Transverse colon (tissue), 4 donors: Measurements from ENCODE around the gene ADGRG3. TPM values are rescaled to one million over a fixed set of nuclear protein-coding genes. Genes with fewer than 3 reads are reported as not detected.

Source experiments
- DNase-seq: peaks from one replicate; pipeline ENCODE4 v3.0.0-alpha.2; 2019
- H3K27ac ChIP-seq, 4 donors: fragments of 200-600 bp; sonication (generic); 2 replicates each; pipeline ENCODE4 v1.5.1; 2016 to 2018; ENCODE audit warnings: inconsistent platforms in 4 of 4
- H3K27me3 ChIP-seq: fragments of 200-600 bp; sonication (generic); 2 replicates; pipeline ENCODE4 v1.5.1; 2017; ENCODE audit warnings: inconsistent platforms
- H3K36me3 ChIP-seq, 4 donors: fragments of 200-600 bp; sonication (generic); 2 replicates each; pipeline ENCODE4 v1.5.1; 2017 to 2019; ENCODE audit warnings: inconsistent platforms in 4 of 4
- H3K4me1 ChIP-seq, 4 donors: fragments of 200-600 bp; sonication (generic); 2 replicates each; pipeline ENCODE4 v1.5.1; 2017 to 2020; ENCODE audit warnings: inconsistent platforms in 4 of 4
- H3K4me3 ChIP-seq, 4 donors: fragments of 200-600 bp; sonication (generic); 1 replicate in 1 of 4; 2 replicates in 3 of 4; pipeline versions ENCODE4 v1.5.1 to v1.6.1; 2017 to 2019; ENCODE audit warnings: inconsistent platforms in 4 of 4
- H3K9me3 ChIP-seq, 2 donors: fragments of 200-600 bp; sonication (generic); 2 replicates each; pipeline ENCODE4 v1.5.1; 2017 to 2019; ENCODE audit warnings: inconsistent platforms in 2 of 2
- EP300 ChIP-seq: sonication (generic); formaldehyde crosslinking; IDR thresholded peaks from one replicate; pipeline ENCODE4 v1.6.1; 2017; ENCODE audit warnings: antibody characterized with exemption, low read depth
- POLR2A ChIP-seq: fragments of 450-650 bp; IDR thresholded peaks from one replicate; pipeline ENCODE4 v1.6.1; 2016; ENCODE audit warnings: antibody characterized with exemption, mild to moderate bottlenecking, moderate library complexity
- POLR2AphosphoS5 ChIP-seq, 3 donors: sonication (generic); formaldehyde crosslinking; IDR thresholded peaks; one replicate each; pipeline ENCODE4 v1.6.1; 2016; ENCODE audit warnings: antibody characterized with exemption in 3 of 3
- WGBS, 2 donors: methylation state at CpG; one replicate each; pipeline ENCODE4 v1.1.5; 2018; ENCODE audit warnings: low coverage in 1 of 2; 5-methylcytosine and 5-hydroxymethylcytosine counted together
- in situ Hi-C, 4 donors: fragments of 200-750 bp; cut with MboI; loops; one replicate each; pipeline versions ENCODE4 v1.15.0 to v1.15.1; 2017; ENCODE audit warnings: low sequenced_read_pairs in 3 of 4, low pct_ligation_motif_present in 1 of 4, low pct_unique_long_range_greater_than_20kb in 1 of 4
- intact Hi-C: fragments of 100-400 bp; cut with DNase I; formaldehyde crosslinking; loops from one replicate; pipeline ENCODE4 v1.15.1; 2023; ENCODE audit warnings: low total_unique reads
- total RNA-seq, 4 donors: library from RNA; depleted of rRNA; stranded (reverse); fragments of >200 nt; gene quantifications; one replicate each; pipeline ENCODE4 v1.1.0, GENCODE V29; 2016
- TF ChIP-seq, protein P1 (sequence below), 5 experiments: fragments of 200-600 bp in 3 of 5; fragments of 450-650 bp in 2 of 5; sonication (generic) in 3 of 5; IDR thresholded peaks; 1 replicate in 2 of 5; 2 replicates in 3 of 5; pipeline ENCODE4 v1.5.1; 2016 to 2017; ENCODE audit warnings: antibody characterized with exemption in 5 of 5, inconsistent platforms in 3 of 5, mild to moderate bottlenecking in 2 of 5, moderate library complexity in 1 of 5

ADGRG3 gene
- total RNA-seq, 4 donors from 2014 or later = 1.5 to 2.7 (median 2.2) TPM; not detected in 1

DNA sequence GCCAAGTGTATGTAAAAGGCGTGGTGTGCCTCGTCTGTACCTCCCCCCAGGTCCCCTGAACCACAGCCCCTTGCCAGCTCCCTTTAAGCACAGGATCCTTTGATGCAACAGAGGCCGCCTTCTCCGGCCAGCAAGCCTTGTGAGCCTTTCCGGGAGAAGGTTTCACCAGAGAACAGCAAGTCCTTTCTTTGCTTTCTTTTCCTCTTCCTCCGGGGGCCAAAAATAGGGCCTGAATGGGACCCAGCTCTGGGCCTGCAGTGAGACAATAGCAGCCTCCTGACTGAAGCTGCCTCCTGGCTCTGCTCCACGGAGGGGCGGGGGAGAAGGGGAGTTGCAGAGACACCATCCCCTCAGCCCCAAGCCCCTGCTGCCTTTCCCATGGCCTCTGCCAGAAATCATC lies 30.7 kb upstream of the ADGRG3 start:
- Histone ChIP-seq H3K4me1 (peaks cover 22 to 38% (median 32%) of the 10 kb centered on the region in 4 donors), H3K4me3 (no peak overlapping the region), H3K9me3 (no peaks in the 10 kb centered on the region), H3K27me3 (no peaks in the 10 kb centered on the region), H3K36me3 (no peaks in the 10 kb centered on the region), H3K27ac (peak overlapping the region; percentile 72 to 84 (median 77))
- TF ChIP-seq POLR2AphosphoS5 (IDR thresholded peaks at IDR 0.05) (peak in 1 of 3 donors; percentile 25), POLR2A (no peak)
- no peak for DNase-seq
- intact Hi-C loops (no loop called here), in situ Hi-C loops (no loop called here)
- WGBS, 2 donors = 52 to 68% methylated on average over 2 to 8 of the region's 8 CpGs

DNA sequence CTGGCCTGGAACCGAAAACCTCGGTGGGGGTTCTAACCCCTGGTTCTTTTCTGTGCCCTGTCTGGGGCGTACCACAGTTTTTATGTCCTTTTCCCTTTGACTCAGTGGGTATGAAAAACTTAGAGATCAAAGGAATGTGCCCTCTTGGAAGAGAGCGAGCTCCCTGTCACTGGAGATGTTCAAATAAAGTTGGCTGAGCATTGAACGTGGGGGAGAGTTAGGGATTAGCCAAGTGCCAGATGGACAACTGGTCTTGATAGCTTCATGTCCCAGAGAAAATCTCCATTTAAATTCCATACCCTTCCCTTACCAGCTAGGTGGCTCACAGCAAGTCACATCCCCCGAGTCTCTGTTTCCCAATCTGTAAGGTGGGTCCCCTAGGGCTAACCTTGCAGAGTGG lies 30.1 kb upstream of the ADGRG3 start:
- in situ Hi-C loops = no loop called here
- DNase-seq = no peak
- 70 to 83% methylated on average over 5 to 6 of the region's 6 CpGs for WGBS, 2 donors
- no peak overlapping the region for H3K4me3 ChIP-seq
- H3K36me3 ChIP-seq = no peaks in the 10 kb centered on the region
- no peaks in the 10 kb centered on the region for H3K27me3 ChIP-seq
- intact Hi-C loops = no loop called here
- H3K4me1 ChIP-seq = peaks cover 22 to 39% (median 32%) of the 10 kb centered on the region in 4 donors
- peak overlapping the region in 3 of 4 donors; percentile 3 to 78 (median 72) for H3K27ac ChIP-seq
- no peaks in the 10 kb centered on the region for H3K9me3 ChIP-seq
- TF ChIP-seq POLR2AphosphoS5 (IDR thresholded peaks at IDR 0.05) = no peak
- TF ChIP-seq POLR2A = no peak
- no peak for TF ChIP-seq EP300
- TF ChIP-seq, protein P1, sequence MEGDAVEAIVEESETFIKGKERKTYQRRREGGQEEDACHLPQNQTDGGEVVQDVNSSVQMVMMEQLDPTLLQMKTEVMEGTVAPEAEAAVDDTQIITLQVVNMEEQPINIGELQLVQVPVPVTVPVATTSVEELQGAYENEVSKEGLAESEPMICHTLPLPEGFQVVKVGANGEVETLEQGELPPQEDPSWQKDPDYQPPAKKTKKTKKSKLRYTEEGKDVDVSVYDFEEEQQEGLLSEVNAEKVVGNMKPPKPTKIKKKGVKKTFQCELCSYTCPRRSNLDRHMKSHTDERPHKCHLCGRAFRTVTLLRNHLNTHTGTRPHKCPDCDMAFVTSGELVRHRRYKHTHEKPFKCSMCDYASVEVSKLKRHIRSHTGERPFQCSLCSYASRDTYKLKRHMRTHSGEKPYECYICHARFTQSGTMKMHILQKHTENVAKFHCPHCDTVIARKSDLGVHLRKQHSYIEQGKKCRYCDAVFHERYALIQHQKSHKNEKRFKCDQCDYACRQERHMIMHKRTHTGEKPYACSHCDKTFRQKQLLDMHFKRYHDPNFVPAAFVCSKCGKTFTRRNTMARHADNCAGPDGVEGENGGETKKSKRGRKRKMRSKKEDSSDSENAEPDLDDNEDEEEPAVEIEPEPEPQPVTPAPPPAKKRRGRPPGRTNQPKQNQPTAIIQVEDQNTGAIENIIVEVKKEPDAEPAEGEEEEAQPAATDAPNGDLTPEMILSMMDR (IDR thresholded peaks at IDR 0.05) = no peak

DNA sequence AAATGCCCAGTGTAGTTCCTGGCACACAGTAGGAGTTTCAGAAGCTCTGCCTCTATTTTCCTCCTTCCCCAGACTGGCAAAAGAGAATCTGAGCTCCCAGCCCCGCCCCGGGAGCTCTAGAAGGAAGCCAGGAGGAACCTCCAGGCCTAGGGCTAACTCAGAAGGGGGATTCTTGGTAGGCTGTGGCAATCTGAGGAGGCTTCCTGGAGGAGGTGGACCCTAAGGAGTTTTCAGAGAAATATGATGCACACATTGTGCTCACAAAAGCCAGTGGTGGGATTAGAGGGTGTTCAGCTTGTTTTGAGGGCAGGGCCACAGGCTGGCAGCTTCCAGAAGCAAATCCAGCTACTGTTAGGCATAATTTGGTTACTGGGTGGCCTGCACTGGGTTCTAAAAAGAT lies 29.7 kb upstream of the ADGRG3 start:
- TF ChIP-seq, protein P1 (IDR thresholded peaks at IDR 0.05) = no peak
- TF ChIP-seq POLR2A (no peak), POLR2AphosphoS5 (IDR thresholded peaks at IDR 0.05) (no peak), EP300 (no peak)
- Histone ChIP-seq H3K36me3 (no peaks in the 10 kb centered on the region), H3K27me3 (no peaks in the 10 kb centered on the region), H3K27ac (peak overlapping the region in 3 of 4 donors; percentile 3 to 14 (median 4)), H3K4me3 (no peak overlapping the region), H3K4me1 (peaks cover 22 to 43% (median 34%) of the 10 kb centered on the region in 4 donors), H3K9me3 (no peaks in the 10 kb centered on the region)
- in situ Hi-C loops = no loop called here
- DNase-seq = no peak
- intact Hi-C loops = no loop called here
- 71% methylated on average over 2 of the region's 2 CpGs; no CpG with 5 or more reads in 1 of the 2 donors for WGBS, 2 donors

DNA sequence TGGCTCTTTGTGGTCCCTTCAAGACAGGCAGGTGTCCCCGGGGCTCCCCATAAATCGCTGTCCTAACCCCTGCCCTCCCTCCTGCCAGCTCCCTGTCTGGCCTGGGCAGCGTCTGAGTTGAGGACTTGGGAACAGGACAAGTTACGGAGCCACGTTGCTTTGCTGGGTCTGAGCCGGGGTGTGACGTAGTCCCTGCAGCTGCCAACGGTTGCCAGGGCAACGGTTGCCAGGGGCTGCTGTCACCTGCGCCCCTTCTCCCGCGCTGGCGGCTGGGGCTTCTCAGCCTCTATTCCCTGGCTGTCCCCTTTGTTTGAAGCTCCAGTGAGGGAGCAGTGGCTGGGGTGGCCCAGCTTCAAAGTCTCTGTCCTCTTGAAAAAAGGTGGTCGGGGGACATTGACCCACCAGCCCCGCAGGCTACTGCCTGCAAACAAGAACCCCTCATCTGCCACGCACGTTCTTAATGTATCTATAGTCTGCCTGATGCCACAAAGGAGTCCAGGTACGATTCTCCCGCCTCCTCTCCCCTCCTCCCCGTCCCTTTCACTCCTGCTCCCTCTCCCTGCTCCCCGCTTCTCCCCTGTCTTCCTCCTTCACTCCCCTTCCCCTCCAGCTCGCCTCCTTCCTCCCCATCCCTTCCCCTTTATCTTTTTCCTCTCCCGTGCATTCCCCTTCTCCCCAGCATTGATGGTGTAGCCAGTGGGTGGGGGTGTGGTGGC lies 28.8 kb upstream of the ADGRG3 start:
- H3K27me3 ChIP-seq = no peaks in the 10 kb centered on the region
- H3K27ac ChIP-seq = no peak overlapping the region
- no peaks in the 10 kb centered on the region for H3K36me3 ChIP-seq
- intact Hi-C loops = no loop called here
- in situ Hi-C loops = no loop called here
- TF ChIP-seq POLR2A = no peak
- TF ChIP-seq POLR2AphosphoS5 (IDR thresholded peaks at IDR 0.05) = no peak
- TF ChIP-seq EP300 = no peak
- TF ChIP-seq, protein P1 (IDR thresholded peaks at IDR 0.05) = no peak
- H3K4me3 ChIP-seq = no peak overlapping the region
- DNase-seq = no peak
- no peaks in the 10 kb centered on the region for H3K9me3 ChIP-seq
- 49 to 93% methylated on average over 4 to 22 of the region's 23 CpGs for WGBS, 2 donors
- H3K4me1 ChIP-seq = peaks cover 19 to 39% (median 35%) of the 10 kb centered on the region in 4 donors
